GM15510 (cell line): Measurements from ENCODE around the gene ACAD9.

ENCODE experiments used
- POLR2A ChIP-seq: IDR thresholded peaks from 3 replicates; pipeline ENCODE4 v1.6.1; 2011; ENCODE audit warnings: borderline replicate concordance; ENCODE audit not compliant: insufficient read length; ENCODE audit errors: extremely low read depth

Gene ACAD9

GRCh38 chr3:128945041-128945877 lies 65.8 kb downstream of the ACAD9 start:
- no peak for TF ChIP-seq POLR2A

GRCh38 chr3:128945878-128946175 lies 66.4 kb downstream of the ACAD9 start:
- no peak for TF ChIP-seq POLR2A

GRCh38 chr3:128946411-128946810 lies 67.0 kb downstream of the ACAD9 start:
- no peak for TF ChIP-seq POLR2A

- TF ChIP-seq POLR2A, result no peak
These were observed 69.7 kb downstream of the ACAD9 start for GRCh38 chr3:128949158-128949557.

GRCh38 chr3:128950223-128950938 lies 71.0 kb downstream of the ACAD9 start:
- no peak for TF ChIP-seq POLR2A

GRCh38 chr3:128956440-128956839 lies 77.0 kb downstream of the ACAD9 start:
- no peak for TF ChIP-seq POLR2A
